Activated gamma-delta T cell (primary cell): ENCODE measurements around the gene AKAP6.

Experiments
- DNase-seq: peaks from one replicate; lab custom pipeline; 2025; lab: John Stamatoyannopoulos, UW

The AKAP6 gene

DNA sequence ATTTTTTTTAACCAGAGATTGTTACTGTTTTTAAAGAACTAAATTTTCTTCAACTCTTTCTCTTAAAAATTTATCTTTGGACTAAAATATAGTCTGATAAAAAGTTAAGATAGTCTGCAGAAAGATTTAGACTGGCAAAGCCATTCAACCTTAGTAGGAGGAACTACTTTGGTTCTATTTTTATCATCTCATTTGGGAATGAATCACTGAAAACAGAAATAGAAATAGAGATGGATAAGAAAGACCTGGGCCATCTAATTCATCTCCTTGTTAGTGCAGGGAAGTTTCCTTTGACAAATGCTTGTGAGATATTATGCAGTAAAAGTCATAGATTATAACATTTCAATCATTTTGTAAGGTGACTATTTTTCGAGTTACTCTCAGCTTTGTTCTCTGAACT, 346.3 kb downstream of the AKAP6 start:
- DNase-seq, result no peak

DNA sequence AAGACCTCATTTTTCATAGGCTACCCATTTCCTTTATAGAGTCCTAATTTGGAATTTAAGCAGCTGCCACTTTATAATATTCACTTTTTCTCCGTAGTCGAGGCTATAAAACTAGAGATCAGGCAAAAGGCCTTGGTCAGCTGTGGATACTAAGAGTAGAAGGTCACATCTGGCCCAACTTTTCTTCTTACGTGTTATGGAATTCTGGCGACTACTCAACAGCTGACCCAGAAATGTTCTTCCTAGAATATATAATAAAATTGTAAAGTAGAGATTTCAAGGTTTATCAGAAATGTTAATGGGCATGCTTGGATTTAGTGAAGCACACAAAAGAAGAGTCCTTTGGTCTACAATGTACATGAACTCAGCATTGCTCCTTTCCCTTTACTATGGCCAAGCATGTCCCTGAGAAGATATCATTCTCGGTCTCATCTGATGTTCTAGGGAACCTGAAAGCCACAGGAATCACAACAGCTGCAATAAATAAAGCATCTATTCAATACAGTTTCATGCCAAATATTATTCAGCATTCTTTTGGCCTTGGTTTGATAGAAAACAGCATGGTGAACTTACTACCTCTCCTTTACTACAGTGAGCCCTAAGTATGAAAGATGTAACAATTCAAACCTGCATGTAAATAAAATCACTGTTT, 348.2 kb downstream of the AKAP6 start:
- DNase-seq, result no peak

DNA sequence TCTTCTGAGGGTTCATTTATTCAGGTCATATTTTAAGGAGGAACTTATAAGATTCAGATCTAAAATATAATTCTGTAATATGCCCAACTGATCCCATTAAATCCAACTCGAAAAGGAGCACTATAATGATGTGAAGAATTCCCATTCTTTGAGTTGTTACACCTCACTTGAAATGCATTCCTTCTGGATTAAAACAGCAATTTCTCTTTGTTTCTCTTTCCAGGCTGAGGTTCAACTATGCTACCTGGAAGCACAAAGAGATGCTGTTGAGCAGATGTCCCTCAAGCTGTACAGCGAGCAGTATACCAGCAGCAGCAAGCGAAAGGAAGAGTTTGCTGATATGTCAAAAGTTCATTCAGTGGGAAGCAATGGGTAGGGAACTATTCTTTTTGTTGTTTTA, 349.0 kb downstream of the AKAP6 start:
- no peak for DNase-seq

DNA sequence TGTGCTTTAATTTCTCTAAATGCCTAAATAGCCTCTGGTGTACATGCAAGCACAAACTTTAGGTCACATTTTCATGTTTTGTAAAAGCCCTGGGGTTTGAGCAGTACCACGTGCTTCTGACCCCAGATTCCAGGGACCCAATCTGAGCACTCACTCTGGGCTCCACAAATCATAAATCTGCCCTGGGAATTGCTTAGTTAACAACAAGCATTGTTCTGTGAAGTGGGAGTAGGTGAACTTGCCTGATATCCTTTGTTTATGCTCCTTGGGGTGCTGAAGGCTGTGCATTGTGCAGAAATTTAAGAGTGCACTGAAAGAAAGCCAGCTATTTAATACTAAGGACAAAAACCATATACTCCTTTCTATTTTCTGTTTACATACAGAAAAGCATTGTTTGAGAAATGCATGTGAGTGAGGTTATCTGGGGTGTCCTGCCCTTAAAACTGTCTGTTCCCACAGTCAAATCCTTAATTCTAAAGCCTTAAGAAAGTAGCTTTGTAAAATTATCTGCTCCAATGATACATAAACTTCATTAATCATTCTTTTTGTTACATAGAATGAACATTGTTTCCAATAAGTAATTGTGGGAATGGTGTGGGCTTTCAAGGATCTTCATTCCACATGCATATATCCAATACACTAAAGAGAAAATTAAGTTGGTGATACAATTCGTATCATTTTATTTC, 351.0 kb downstream of the AKAP6 start:
- no peak for DNase-seq

DNA sequence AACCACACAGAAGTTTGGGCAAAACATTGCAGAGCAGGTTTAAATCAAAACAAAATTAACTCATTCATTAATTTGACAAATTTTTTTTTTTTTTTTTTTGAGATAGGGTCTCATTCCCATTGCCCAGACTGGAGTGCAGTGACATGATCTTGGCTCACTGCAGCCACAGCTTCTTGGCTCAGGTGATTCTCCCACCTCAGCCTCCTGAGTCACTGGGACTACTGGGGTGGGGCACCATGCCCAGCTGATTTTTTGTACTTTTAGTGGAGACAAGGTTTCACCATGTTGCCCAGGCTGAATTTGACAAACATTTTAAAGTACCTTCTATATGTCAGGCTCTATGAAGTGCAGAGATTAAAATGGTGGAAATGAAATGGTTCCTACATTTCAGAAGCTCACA, 352.5 kb downstream of the AKAP6 start:
- DNase-seq, result no peak

DNA sequence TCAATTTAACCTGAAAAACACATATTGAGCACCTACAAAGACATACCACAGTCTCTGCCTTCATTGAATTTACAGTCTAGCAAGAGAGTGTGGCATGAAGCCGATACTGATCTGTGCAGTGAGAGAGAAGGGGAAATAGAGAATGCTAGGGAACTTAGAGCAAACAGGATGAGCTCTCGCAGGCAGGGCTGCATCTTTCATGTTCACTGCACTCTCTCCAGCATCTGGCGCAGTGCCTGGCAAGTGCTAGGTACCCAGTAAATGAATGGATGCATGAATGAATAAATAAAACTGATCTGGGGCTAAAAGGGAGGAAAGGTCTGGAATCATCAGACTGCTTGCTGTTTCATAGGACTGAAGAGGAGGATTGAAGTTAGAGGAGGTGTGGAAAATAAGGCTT, 353.1 kb downstream of the AKAP6 start:
- DNase-seq, result no peak

DNA sequence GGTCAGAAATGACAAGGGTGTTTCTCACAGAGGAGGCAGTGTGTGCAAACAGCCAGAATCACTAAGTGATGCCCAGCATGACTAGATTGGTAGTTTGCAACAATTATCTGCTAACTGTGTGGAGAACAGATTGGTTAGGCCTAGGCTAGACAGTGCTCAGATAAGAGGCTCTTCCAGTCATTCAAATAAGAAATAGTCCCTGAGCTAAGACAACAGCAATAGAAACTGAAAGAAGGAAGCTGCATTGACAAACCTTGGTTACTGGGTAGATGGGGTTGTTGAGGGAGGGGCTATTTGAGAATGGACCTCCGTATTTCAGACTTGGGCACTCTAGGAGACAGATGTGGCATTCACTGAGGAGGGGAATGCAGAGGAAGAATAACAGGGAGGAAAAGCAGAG, 354.6 kb downstream of the AKAP6 start:
- DNase-seq, result no peak

DNA sequence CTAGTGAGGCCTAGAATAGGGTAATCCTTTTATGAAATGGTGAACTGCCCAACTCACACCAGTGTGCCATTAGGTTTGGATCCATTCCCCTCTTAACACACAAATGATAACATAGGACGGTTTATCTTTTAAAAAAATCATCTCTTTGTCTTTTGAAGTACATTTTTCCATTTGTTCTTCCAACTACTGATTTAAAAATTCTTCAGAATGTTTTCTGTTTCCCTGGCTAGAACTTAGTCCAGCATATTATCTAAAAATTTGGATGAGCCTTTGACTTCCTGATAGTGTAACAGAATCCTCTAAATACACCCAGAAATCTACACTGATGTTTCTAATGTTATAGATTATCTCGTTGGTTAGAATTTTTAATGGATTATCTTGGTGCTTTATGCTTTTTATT, 359.8 kb downstream of the AKAP6 start:
- DNase-seq, result no peak

DNA sequence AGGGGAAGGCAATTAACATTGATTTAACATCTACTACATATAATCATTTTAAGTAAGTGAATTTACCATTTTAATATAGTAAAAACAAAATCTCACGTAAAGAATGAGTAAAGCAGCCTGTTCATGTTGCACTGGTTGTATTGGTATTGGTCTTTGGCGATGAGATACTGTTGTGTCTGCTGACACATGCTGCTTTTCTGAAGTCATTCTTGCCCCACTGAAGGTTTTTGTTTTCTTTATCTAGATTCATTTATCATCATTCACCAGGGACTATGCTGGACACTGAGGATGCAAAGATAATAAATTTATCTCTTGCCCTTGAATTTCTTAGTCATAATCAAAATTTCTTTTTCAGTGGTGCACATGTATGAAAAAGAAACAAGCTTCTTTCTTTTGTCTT, 363.3 kb downstream of the AKAP6 start:
- no peak for DNase-seq

DNA sequence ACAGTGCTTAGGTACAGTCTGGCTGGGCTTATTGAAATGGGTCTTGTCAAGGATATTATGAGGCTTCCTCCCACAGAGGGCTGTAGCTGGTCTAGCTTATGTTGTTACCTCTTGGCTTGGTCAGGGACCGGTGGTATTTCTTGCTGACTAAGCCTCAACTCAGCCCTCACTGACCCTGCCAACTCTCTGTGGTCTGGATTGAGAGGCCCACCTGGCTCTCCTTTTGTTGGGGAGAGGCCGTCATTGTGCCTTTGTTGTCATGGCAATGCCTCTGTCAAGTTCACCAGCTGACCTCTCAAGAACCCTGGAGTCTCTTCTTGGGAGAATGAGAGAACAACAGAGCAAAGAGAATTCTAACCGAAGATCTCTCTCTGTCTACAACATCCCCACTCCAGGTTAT, 364.0 kb downstream of the AKAP6 start:
- no peak for DNase-seq

DNA sequence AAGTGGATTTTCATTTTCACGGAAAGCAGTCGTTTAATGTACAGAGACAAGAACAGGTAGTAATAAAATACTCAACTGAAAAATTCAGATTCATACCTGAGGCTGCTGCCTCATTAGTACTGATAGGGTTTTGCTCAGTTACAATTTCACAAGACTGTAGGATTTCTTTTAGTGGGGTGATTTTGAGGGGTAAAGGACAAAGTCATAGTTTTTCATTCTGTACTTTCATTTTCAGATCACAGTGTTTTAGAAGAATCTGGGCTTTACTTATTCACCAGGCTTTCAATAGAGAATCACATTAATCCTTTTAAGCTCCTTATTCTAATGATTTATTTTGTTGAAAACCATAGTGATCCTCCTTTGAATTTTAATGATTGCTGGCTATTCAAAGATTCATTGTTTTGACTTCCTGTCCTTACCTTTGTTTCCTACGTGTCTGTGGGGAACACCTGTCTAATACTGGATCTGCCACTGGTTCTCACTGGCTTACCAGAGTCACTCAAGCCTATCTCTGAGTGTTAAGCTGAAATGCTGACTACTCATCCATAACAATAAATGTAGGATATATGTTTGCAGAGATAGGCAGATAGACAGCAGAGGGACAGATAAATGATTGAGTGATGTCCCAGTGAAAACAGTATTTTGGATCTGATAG, 365.8 kb downstream of the AKAP6 start:
- no peak for DNase-seq

DNA sequence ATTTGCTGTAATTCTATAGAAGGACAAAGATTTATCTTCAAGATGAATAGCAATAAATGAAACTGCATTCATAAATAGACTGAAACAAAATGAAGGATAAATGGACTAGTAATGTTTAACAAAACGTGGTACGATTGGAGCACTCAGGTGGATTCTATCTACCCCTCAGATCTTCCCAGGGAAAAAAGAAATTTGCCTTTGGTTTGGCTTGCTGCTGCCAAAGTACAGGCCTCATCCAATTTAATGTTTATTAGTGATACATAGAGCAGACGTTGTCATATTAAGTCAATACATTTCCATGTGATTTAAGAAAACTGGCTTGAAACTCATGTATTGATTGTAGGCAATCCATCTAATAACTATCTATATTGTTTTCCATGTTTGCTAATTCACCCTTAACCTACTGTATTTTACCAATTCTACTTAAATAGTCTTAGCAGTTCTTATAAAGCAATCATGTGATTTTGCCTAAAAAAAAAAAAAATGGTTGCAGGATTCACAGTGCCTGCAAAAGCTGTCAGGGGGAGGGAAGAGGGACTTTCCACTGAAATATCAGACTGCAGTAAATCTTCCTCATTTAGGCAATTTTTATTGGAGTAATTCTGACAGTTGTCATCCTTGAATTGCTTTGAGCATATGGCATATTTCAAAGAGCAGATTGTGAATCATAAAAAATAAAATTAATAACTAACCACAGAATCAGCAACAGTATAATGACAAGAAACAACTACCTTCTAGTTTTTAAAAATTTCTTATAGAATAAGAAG, 367.4 kb downstream of the AKAP6 start:
- DNase-seq, result no peak

DNA sequence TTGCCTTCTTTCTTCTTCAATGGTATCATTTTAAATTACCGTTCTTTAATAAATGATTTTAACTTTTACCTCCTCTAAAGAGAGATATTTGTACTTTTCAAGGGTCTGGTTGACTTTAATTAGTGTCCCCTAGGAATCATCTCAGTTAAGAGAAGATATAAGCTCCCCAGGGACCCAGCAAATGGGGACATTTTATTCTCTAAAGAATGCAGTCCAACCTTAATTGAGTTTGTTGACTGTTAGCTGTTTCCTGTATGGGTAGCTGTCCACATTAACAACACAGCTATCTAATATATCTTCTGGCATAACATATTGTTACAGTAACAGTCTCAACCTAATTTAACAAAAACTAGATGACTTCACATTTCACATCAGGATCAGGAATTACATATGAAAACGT, 368.0 kb downstream of the AKAP6 start:
- DNase-seq, result no peak

DNA sequence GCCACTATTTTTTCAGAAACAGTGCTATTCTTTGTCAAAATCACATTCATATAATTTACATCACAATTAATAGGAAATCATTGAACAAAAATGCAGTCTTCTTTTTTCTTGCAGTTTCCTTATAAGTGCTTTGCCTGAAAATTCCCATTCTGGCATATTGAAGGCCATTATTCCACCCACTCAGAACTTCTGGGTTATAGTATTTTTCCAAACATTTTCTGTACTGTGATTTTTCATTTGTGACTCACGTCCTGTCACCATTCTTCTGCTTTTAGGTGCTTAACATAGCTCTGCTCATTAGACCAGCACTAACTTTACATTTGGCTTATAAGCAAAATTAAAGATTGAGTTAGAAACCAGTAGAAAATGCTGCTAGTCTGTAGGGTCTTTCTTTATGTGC, 368.6 kb downstream of the AKAP6 start:
- DNase-seq, result no peak

DNA sequence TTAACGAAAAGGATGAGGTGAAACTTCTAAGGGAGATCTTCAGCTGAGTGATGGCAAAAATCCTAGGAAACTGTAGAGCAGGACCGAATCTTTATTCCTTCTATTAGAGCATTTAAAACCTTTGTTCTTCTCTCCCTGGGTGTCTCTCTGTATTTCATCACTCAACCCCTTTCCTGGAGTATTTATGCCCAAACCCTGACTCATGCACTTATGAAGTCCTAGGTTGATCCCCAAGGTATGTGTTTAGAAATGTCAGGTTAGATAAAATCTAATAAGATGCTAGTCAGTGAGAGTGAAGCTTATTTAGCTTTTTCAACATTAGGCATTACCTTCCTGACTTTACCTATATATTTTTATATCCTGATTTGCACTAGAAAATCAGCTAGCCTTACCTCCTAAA, 369.7 kb downstream of the AKAP6 start:
- no peak for DNase-seq

DNA sequence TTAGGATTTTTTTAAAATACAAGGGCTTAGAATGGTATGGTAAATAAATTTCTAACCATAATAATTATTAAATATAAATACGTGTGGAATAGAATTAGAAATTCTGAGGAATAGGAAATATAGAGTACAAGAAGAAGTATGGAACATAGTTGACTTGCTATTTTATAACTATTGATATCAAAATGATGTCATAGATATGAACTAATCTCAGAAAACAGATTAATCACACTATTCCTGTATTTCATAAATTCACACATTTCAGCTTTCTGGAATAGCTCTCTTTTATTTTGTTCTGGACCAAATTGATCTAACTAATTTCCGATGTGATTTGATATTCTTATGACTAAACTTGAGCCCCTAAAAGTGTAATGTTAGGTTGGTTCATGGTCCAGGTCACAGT, 372.4 kb downstream of the AKAP6 start:
- DNase-seq, result no peak

DNA sequence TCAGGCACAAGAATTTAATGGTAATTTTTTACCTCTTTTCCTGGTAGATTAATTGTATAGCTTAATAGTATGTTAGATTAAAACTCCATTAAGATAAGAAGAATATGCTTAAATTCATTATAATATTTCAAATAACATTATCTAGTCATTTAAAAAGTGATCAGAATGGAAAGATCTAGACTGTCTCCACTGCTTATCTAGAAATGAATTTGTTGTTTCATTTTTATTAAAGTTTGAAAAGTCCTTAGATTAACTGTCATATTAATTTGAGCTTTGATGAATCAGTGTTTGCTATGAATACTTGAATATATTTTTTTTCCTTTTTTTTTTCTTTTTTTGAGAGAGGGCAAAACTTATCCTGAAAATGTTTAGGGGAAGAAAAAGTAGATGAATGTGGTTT, 373.0 kb downstream of the AKAP6 start:
- DNase-seq, result no peak

DNA sequence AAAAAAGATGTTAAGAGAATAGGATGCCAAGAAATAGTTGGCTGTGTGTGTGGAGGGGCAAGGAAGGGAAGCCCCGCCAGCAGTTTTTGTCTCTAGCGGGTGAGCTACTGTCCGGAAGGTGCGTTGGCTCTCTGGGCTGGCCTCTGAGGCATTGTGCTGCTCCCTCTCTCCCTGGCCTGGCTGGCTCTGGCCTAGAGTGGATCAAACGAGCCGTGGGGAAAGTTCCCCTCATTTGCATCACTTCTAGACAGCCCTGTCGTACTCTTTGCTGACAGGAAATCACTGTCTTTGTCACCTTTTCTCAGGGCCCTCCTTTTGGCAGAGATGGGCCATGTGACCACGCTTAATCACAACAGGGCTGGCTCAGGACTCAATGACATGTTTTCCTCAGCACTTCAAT, 373.5 kb downstream of the AKAP6 start:
- no peak for DNase-seq

DNA sequence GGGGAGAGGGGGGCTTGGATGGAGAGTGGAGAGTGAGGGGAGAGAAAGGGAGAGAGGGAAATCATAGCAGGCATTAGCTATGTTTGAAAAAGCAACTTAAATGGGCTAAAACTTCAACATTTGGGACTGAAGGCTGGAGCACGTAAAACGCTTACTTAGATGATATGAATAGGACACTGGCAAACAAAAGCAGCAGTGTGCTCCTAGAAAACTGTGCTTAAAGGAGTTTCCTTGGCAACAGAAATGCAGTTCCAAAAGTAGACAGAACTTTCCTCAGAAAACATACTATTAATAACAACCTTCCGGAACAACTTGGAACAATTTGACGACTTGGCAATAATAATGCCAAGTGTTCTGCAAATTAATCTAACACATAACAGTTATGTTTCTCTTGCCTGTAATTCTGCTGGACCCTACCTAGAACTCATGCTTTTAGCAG, 374.1 kb downstream of the AKAP6 start:
- no peak for DNase-seq

DNA sequence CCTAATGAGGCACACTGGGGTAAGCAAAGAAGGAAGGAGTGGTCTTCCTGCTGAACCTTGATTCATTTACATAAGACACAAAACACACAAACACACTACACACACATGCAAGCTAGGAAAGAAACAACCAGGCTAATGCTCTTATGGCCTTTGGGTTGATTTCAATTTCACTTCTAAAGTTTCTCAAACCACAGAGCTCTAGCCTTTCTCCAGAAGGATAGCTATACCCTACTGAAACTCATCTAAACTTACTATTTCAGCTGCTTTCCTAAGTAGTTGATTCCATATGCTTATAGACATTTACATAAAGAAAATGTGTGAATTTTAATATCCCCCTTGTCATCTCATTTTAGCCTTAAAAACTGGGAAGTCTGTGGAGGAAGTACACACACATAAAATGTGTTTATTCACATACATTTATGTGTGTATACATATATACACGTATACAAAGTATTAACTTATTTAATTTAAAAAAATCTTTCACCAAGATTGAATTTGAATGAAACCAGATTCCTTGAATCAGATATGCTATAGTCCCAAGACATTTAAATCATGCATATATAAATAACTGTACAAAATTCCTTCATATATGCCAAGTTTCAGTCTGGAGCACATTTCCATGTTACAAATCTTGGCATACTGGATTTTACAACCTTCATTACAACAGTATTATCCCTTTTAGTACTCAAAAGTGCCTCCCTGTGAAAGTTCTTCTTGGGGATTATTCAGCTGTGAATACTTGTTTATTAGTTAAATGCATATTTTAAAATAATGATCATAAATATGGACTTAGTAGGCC, 377.8 kb downstream of the AKAP6 start:
- DNase-seq, result no peak

DNA sequence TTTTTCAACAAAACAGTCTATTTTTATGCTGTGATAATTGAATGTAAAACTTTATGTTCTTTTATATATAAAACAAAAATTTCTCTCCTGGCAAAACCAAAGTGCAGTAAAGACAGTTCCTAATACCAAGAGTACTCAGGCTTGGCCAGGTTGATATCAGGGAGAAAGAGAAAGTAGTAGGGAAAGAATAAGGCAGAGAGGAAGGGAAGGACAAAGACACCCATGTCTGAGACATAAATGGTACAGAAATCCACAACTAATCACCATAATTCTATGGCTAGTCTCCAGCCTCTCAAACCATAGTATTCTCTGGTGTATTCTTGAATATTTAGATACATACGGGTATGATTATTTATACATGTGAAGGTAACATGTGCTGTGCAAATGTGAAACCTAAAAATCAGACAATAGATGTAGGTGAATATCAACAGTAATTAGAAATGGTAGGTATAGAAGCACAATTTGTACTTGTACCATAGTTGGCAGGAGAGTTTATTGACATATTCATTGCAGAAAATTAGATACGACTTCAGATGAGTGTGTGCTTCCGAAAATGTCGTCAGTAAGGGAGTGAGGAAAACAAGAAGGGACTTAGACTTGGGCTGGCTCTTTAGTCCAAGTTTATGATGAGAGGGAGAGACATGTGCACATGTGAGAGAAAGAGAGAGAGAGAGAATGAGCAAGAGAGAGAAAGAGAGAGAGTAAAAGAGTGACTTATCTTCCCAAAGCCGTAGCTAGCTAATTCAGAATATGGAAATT, 378.8 kb downstream of the AKAP6 start:
- no peak for DNase-seq
